NCI-H146 (cell line): Measurements from ENCODE around the gene KIRREL3.

Experiments used
- DNase-seq: peaks from one replicate; lab custom pipeline; 2025; lab: John Stamatoyannopoulos, UW

Gene KIRREL3

DNA sequence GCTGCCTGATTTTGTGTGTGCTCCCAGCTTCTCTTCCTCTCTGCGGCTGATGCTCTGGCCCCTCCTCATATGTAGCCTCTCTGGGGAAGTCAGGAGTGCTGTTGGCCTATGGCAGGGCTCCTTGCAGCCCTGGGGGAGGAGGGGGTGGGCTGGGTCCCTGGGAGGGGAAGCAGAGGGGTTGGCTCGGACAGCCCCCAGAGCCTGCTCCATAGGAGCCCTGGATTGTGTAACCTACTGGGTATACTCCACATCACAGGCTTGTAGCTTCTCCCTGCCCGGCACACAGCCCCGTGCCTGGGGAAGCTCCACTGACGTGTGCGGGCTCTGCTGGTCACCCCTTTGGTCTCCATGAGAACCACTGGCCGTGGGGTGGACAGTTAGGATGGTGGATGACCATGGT lies 531.3 kb downstream of the KIRREL3 start:
- no peak for DNase-seq

GRCh38 chr11:126468102-126468521 lies 532.5 kb downstream of the KIRREL3 start:
- DNase-seq: no peak

- no peak for DNase-seq
Measured at GRCh38 chr11:126467471-126467870, 533.1 kb downstream of the KIRREL3 start.

DNA sequence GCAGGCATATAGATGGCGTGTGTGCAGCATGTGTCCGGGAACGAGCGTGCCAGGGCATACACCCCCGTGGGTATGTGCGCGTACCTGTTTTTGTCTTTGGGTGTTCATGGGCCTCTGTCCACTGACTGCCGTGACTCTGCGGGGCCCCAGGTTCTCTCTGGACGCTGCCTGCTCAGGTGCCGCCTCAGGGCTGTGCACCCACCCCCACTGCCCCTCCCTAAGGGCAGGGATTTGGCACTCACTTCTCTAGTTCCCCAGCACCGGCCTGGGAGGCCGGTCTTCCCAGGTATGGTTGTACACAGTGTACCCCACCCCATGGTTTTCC lies 533.6 kb downstream of the KIRREL3 start:
- DNase-seq: no peak

DNA sequence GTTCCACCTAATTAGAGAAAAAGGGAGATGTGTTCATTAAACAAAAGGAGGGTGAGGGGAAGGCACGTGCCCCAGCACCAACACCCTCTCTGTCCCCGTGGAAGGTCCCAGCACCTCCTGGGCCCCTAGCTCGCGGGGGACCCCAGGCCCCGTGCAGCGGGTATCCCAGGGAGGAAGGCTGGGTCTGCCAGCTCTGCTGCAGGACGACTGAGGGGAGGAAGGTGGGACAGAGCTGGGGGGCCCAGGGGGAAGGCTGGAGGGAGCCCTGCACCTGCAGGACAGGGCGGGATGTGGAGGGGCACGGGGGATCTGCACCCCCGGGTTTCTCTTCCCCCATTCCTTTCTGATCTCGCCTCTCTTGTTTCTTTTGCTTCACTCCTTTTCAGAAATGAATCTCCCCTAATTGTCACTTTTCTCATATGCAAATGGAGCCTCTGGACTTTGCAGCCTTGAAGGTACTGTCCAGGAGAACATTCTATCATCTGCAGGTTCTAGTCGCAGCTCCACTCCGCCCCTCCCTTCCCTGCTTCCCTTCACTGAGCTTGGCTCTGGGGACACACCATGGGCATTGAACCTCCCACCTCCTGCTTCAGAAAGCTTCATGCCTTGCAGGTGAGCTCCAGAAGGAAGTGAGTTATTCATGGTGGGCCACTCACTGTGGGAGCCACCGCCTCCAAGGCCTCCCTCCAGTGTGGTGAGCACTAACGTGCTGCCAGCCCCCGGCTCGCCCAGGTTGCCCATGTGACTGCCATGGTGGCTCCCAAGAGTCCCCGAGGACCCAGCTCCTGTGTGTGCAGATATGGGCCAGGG lies 534.1 kb downstream of the KIRREL3 start:
- no peak for DNase-seq

DNA sequence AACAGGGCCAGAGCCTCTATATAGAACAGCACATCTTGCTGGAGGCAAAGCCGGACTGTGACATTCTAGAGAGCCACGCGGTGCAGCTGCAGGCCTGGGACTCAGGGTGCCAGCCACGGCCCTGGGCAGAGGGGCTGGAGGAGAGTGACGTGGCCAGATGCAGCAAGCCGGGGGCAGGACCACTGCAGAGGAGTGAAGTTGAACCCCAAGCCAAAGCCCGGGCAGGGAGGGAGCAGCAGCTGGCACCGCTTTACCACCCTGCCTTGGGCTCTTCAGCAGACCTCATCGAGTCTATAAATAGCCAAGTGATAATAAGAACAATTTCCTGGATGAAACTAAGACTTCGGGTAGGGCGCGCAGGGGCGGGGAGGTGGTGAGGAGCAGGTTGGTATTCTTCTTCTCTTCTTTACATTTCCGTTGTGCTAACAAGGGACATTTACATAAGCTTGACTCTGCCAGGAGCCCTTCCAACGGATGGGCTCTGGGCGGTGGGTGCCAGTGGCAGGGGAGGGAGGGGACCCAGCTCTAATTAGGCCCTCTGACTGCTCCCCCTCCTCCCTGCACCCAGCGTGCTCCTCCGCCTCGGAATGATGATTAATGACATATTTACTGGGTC lies 534.9 kb downstream of the KIRREL3 start:
- DNase-seq: peak; percentile 12

DNA sequence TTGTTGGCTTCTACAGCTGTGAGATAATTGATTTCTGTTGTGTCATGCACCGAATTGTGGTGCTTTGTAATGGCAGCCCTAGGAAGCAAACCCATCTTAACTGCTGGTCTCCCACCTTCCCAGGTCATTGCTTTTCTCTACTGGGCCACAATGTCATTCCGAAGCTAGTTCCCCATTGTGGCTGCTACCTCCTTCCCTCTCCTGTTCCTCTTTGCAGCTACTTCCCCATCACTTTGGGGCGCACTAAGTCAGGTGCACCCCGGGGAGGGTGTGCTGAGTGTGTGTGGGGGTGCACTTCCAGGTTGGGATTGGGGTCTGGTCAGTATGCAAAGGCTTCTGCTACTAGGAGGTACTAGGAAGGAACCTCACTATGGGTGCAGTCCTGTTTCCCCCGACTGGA lies 535.8 kb downstream of the KIRREL3 start:
- no peak for DNase-seq

DNA sequence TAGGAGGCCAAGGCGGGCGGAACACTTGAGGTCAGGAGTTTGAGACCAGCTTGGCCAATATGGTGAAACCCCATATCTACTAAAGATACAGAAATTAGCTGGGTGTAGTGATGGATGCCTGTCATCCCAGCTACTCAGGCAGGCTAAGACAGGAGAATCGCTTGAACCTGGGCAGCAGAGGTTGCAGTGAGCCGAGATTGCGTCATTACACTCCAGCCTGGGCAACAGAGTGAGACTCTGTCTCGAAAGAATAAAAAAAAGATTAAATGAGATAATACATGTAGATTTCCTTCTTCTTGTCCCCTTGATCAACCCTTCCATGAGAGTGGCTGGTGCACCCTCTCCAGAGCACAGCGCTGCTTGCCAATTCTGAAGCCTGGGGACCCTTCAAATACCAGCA lies 538.1 kb downstream of the KIRREL3 start:
- DNase-seq: no peak

- DNase-seq: no peak
Measured at GRCh38 chr11:126461996-126462395, 538.6 kb downstream of the KIRREL3 start.

DNA sequence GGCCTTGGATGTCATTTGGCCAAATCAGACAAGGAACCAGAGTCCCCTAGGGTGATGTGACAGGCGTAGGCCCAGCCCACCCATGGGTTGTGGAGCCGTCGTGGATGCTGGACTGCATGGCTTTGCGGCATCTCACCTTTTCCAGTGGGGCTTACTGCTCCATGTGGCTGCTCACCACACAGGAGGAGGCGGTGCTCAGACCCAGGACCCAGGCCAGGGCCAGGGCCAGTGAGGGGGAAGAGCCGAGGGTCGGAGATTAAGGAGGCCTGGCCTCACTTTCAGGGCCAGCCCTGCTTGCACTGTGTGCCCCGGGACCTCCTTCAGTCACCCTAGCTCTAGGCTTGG lies 539.5 kb downstream of the KIRREL3 start:
- DNase-seq: no peak

GRCh38 chr11:126460417-126461095 lies 540.0 kb downstream of the KIRREL3 start:
- no peak for DNase-seq

- DNase-seq: no peak
Measured at GRCh38 chr11:126459691-126460281, 540.8 kb downstream of the KIRREL3 start.

GRCh38 chr11:126457817-126458216 lies 542.8 kb downstream of the KIRREL3 start:
- DNase-seq: no peak

GRCh38 chr11:126456783-126457542 lies 543.6 kb downstream of the KIRREL3 start:
- DNase-seq: no peak

DNA sequence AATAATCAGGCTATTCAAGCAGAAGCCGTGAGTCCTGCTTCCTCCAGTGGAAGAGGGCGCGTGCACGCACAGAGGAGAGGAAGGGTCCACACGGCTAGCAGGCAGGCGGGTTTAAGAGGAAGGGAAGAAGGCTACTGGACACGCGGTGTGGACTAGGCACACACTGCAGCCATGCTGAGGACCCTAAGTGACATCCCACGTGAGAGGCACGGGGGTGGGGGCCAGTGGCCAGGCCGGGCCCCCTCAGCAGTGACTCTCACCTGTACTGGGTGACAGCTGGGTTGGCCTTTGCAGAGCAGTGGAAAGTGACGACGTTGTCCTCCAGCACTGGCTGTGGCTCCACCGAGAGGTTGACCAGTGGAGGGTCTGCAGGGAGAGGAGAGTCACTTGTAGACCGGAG lies 544.5 kb downstream of the KIRREL3 start:
- no peak for DNase-seq

DNA sequence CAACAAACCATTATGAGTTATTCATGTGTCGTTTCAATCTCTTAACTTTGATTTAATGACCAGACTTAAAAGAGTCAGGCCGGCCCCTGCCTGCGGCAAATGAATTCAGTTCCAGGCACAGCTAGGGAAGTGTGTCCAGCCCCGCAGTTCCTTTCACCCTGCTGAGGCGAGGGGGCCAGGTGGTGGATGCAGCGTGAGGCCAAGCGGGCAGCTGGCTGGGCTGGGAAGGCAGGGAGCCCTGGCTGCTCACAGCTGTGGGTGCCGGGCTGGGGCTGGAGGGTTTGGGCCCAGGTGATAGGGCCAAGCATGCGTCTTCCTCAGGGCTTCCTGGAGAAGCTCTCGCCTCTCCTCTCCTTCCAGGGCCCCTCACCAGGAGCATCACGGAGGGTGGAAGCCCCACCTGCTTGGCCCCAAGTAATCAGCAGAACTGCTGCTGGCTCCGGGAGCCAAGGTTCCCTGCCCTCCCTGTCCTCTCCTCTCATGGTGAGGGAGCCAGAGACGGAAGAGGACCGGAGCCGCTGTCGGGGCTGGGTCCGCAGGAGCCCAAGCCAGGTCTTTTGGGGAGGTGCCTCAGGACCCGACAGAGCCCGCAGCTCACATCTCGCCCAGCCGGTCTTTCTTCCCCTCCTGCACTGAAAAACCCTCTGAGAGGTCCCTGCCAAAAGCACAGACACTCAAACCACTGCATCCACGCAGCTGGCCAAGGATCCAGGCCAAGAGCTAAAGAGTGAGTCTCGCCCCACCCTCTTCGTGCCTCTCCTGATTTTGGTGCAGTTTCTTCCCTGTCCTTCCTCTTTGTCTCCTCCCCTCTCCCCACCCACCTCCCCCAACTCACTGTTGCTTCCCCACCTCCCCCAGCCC lies 548.1 kb downstream of the KIRREL3 start:
- DNase-seq: peak; percentile 15

DNA sequence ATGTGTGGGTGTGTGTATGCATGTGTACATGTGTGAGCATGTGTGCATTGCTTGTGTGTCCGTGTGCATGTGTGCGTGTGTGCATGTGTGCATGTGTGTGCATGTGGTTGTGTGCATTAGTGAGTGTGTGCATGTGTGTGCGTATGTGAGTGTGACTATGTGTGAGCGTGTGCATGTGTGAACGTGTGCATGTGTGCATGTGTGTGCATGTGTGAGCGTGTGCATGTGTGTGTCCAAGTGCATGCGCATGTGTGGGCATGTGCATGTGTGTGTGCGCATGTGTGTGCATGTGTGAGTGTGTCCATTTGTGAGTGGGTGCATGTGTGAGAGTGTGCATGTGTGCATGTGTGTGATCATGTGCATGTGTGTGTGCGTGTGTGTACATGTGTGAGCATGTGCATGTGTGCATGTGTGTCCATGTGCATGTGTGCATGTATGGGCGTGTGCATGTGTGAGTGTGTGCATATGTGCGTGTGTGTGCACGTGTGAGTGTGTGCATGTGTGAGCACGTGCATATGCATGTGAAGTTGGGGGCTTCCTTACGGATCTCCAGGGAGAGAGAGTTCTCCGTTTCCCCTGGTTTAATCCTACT lies 549.3 kb downstream of the KIRREL3 start:
- DNase-seq: no peak

DNA sequence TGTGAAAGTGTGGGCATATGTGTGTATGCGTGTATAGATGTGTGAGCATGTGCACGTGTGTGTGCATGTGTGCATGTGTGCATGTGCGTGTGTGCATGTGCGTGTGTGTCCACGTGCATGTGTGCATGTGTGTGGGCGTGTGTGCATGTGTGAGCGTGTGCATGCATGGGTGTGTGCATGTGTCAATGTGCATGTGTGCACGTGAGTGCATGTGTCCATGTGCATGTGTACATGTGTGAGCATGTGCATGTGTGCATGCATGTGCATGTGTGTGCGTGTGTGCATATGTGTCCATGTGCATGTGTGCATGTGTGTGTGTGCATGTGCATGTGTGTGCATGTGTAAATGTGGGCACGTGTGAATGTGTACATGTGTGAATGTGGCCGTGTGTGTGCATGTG lies 549.8 kb downstream of the KIRREL3 start:
- no peak for DNase-seq

- no peak for DNase-seq
Measured at GRCh38 chr11:126450198-126450597, 550.4 kb downstream of the KIRREL3 start.

DNA sequence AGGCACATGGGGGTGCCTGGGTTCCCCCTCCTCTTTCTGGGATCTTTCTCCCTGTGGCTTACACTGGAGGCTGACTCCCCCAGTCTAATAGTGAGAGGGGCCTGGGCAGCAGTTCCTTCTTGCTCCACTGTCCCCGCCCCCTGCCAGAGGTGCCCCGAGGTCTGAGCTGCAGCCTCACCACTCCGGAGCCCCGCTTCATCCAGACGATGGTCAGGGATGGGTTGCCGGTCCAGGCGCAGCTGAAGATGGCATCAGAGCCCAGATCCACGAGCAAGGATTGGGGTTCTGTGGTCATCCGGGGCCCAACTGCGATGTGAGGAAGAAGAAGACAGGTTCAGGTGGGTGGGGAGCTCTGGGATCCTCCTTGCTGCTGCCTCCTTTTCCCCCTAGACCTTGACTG lies 554.0 kb downstream of the KIRREL3 start:
- DNase-seq: no peak

DNA sequence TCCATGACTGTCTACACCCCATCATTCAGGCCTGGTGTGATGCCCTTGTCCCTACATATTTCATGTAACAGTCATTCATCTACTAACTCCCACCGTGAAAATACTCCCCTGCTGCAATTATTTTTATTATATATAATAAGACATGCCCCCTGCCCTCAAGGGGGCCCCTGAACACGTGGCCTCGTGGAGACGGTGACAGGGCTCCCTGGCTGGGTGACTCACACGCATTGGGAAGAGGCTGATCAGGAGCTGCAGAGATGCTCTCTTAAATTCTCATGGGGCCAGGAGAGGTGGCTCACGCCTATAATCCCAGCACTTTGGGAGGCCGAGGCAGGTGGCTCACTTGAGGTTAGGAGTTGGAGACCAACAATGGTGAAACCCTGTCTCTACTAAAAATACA lies 556.5 kb downstream of the KIRREL3 start:
- no peak for DNase-seq
